HepG2 (cell line): ENCODE measurements around the gene SLBP. TPM values are rescaled to one million over a fixed set of nuclear protein-coding genes. Genes with fewer than 3 reads are reported as not detected.
A peak's percentile ranks its signal among the peaks of the same experiment; 100 is the strongest.

ENCODE experiments used
- AGO1 ChIP-seq: fragments of 200-400 bp; formaldehyde crosslinking; IDR thresholded peaks from 2 replicates; pipeline ENCODE4 v1.6.1; 2017; ENCODE audit warnings: mild to moderate bottlenecking, low read depth, low read length, moderate library complexity; ENCODE audit not compliant: poor library complexity, severe bottlenecking
- CREM ChIP-seq, 2 experiments: sonication (generic) in 1 of 2; formaldehyde crosslinking in 1 of 2; IDR thresholded peaks; 2 replicates each; pipeline versions ENCODE4 v1.4.0 to v1.6.1; 2016 to 2020; ENCODE audit warnings: antibody characterized with exemption in 1 of 2, mild to moderate bottlenecking in 1 of 2, missing genetic modification reagents in 1 of 2
- EEA1 ChIP-seq: sonication (generic); formaldehyde crosslinking; IDR thresholded peaks from 2 replicates; pipeline ENCODE4 v1.5.1; 2020; ENCODE audit warnings: mild to moderate bottlenecking, missing genetic modification reagents, borderline replicate concordance
- FOXA3 ChIP-seq: IDR thresholded peaks from 2 replicates; pipeline ENCODE4 v1.6.1; 2016; ENCODE audit warnings: missing genetic modification reagents, missing compliant biosample characterization
- IRF2 ChIP-seq: IDR thresholded peaks from 2 replicates; pipeline ENCODE4 v1.6.1; 2018; ENCODE audit warnings: missing genetic modification reagents, missing compliant biosample characterization
- MYC ChIP-seq: sonication (generic); formaldehyde crosslinking; IDR thresholded peaks from 2 replicates; pipeline ENCODE4 v1.9.0; 2021; ENCODE audit warnings: missing genetic modification reagents, borderline replicate concordance
- NCOR1 ChIP-seq: fragments of 200-600 bp; sonication (generic); IDR thresholded peaks from 2 replicates; pipeline ENCODE4 v1.7.0; 2017; ENCODE audit warnings: antibody characterized with exemption, low read length, borderline replicate concordance
- SAFB2 ChIP-seq: sonication (generic); formaldehyde crosslinking; IDR thresholded peaks from 2 replicates; pipeline ENCODE4 v1.5.1; 2020; ENCODE audit warnings: missing genetic modification reagents, low read depth, mild to moderate bottlenecking, borderline replicate concordance
- SMC3 ChIP-seq: IDR thresholded peaks from 2 replicates; pipeline ENCODE4 v1.6.1; 2011; ENCODE audit warnings: low read length, improper control_type of control experiment
- TGIF2 ChIP-seq: IDR thresholded peaks from 2 replicates; pipeline ENCODE4 v1.6.1; 2016; ENCODE audit warnings: control low read depth, missing compliant biosample characterization
- XRCC5 ChIP-seq: fragments of 200-400 bp; formaldehyde crosslinking; optimal IDR thresholded peaks from 2 replicates; pipeline ENCODE3; 2017; ENCODE audit warnings: mild to moderate bottlenecking, low read length
- YEATS2 ChIP-seq: sonication (generic); formaldehyde crosslinking; IDR thresholded peaks from 2 replicates; pipeline ENCODE4 v1.4.0; 2020; ENCODE audit warnings: missing genetic modification reagents, borderline replicate concordance
- ZEB1 ChIP-seq: IDR thresholded peaks from 2 replicates; pipeline ENCODE4 v1.6.1; 2012; ENCODE audit warnings: mild to moderate bottlenecking, low read depth, inconsistent platforms; ENCODE audit not compliant: insufficient replicate concordance
- ZMYM3 ChIP-seq: sonication (generic); formaldehyde crosslinking; IDR thresholded peaks from 2 replicates; pipeline ENCODE4 v1.5.1; 2020; ENCODE audit warnings: mild to moderate bottlenecking, missing genetic modification reagents
- ZNF136 ChIP-seq: sonication (generic); formaldehyde crosslinking; IDR thresholded peaks from 2 replicates; pipeline ENCODE4 v1.8.1; 2022; ENCODE audit warnings: low read depth, mild to moderate bottlenecking, moderate library complexity, missing genetic modification reagents
- ZNF331 ChIP-seq: sonication (generic); formaldehyde crosslinking; IDR thresholded peaks from 2 replicates; pipeline ENCODE4 v1.4.0; 2020; ENCODE audit warnings: missing genetic modification reagents
- ZNF556 ChIP-seq: sonication (generic); formaldehyde crosslinking; IDR thresholded peaks from 2 replicates; pipeline ENCODE4 v1.4.0; 2020; ENCODE audit warnings: mild to moderate bottlenecking, missing genetic modification reagents, borderline replicate concordance
- ZNF768 ChIP-seq: sonication (generic); formaldehyde crosslinking; IDR thresholded peaks from 2 replicates; pipeline ENCODE4 v1.4.0; 2020; ENCODE audit warnings: missing genetic modification reagents
- polyA plus RNA-seq, 8 experiments: library from polyadenylated mRNA; depleted of rRNA in 3 of 8; stranded (reverse) in 7 of 8; unstranded in 1 of 8; fragments of >200 nt; fragmentation: Illumina TruSeq in 4 of 8; extraction: Trizol in 4 of 8; gene quantifications; 2 replicates each; pipeline versions ENCODE4 v1.2.1 to v1.2.3, GENCODE V29; 2011 to 2016; ENCODE audit warnings: low read depth in 4 of 8, missing spikeins in 1 of 8, mixed read lengths in 1 of 8; ENCODE audit not compliant: insufficient read depth in 1 of 8
- total RNA-seq, 5 experiments: library from RNA; depleted of rRNA; stranded (reverse); fragments of >200 nt; fragmentation: Illumina TruSeq; extraction: Trizol; gene quantifications; 2 replicates each; pipeline ENCODE4 v1.2.3, GENCODE V29; 2016; ENCODE audit warnings: low read depth in 1 of 5
- TF ChIP-seq, protein P1 (sequence below): IDR thresholded peaks from 2 replicates; pipeline ENCODE4 v1.6.1; 2016; ENCODE audit warnings: missing compliant biosample characterization, missing genetic modification reagents, borderline replicate concordance
- TF ChIP-seq, protein P2 (sequence below): sonication (generic); formaldehyde crosslinking; IDR thresholded peaks from 2 replicates; pipeline ENCODE4 v1.5.0; 2020; ENCODE audit warnings: mild to moderate bottlenecking, missing genetic modification reagents, borderline replicate concordance
- TF ChIP-seq, protein P3 (sequence below): sonication (generic); formaldehyde crosslinking; IDR thresholded peaks from 2 replicates; pipeline ENCODE4 v1.4.0; 2020; ENCODE audit warnings: missing genetic modification reagents, borderline replicate concordance
- TF ChIP-seq, protein P4 (sequence below): sonication (generic); formaldehyde crosslinking; IDR thresholded peaks from 2 replicates; pipeline ENCODE4 v1.8.0; 2022; ENCODE audit warnings: mild to moderate bottlenecking, missing genetic modification reagents; ENCODE audit not compliant: insufficient replicate concordance

Gene SLBP
- total and polyA plus RNA-seq, 2 of the 13 experiments (the other 11 are each of a cell fraction or from before 2014, with no cell fraction given), result 43.9 to 104 TPM

DNA sequence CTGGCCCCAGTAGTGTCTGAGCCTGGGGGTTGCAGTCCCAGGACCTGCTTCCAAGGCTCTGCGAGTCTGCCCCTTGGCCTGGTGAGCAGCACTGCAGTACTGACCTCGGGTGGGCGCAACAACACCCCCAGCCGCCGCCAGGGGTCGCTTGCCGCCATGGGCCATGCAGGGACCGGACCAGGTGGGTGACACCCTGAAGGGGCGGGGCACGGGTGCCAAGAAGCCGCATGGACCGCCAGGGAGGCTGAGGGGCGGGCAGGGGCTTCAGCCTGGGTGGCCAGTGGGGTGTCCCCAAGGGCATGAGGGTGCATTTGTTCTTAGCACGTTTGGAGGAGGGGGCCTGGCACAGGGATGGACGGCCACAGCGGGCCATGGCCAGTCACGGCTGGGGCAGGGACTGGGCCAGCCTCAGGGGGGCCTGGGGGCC is 34.2 kb upstream of the SLBP start (continued):
- TF ChIP-seq, protein P1, sequence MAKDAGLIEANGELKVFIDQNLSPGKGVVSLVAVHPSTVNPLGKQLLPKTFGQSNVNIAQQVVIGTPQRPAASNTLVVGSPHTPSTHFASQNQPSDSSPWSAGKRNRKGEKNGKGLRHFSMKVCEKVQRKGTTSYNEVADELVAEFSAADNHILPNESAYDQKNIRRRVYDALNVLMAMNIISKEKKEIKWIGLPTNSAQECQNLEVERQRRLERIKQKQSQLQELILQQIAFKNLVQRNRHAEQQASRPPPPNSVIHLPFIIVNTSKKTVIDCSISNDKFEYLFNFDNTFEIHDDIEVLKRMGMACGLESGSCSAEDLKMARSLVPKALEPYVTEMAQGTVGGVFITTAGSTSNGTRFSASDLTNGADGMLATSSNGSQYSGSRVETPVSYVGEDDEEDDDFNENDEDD, result peak; percentile 20; the same call in 1 of the 2 replicates
- no peak for TF ChIP-seq ZMYM3 (CRISPR knock-in tag)
- 0 out of 2 replicates have a peak, but pooled peaks have one; percentile 52 for TF ChIP-seq ZNF331 (CRISPR knock-in tag)
- TF ChIP-seq ZNF556, result peak; percentile 53; the same call in 1 of the 2 replicates
- TF ChIP-seq EEA1 (CRISPR knock-in tag), result no peak
- TF ChIP-seq MYC (CRISPR knock-in tag), result peak; percentile 88
- TF ChIP-seq, protein P2, sequence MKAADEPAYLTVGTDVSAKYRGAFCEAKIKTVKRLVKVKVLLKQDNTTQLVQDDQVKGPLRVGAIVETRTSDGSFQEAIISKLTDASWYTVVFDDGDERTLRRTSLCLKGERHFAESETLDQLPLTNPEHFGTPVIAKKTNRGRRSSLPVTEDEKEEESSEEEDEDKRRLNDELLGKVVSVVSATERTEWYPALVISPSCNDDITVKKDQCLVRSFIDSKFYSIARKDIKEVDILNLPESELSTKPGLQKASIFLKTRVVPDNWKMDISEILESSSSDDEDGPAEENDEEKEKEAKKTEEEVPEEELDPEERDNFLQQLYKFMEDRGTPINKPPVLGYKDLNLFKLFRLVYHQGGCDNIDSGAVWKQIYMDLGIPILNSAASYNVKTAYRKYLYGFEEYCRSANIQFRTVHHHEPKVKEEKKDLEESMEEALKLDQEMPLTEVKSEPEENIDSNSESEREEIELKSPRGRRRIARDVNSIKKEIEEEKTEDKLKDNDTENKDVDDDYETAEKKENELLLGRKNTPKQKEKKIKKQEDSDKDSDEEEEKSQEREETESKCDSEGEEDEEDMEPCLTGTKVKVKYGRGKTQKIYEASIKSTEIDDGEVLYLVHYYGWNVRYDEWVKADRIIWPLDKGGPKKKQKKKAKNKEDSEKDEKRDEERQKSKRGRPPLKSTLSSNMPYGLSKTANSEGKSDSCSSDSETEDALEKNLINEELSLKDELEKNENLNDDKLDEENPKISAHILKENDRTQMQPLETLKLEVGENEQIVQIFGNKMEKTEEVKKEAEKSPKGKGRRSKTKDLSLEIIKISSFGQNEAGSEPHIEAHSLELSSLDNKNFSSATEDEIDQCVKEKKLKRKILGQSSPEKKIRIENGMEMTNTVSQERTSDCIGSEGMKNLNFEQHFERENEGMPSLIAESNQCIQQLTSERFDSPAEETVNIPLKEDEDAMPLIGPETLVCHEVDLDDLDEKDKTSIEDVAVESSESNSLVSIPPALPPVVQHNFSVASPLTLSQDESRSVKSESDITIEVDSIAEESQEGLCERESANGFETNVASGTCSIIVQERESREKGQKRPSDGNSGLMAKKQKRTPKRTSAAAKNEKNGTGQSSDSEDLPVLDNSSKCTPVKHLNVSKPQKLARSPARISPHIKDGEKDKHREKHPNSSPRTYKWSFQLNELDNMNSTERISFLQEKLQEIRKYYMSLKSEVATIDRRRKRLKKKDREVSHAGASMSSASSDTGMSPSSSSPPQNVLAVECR, result peak; percentile 67
- no peak for TF ChIP-seq AGO1
- no peak for TF ChIP-seq NCOR1
- TF ChIP-seq ZNF768 (CRISPR knock-in tag), result peak; percentile 77; the same call in 1 of the 2 replicates
- peak; percentile 38; the same call in 1 of the 2 replicates for TF ChIP-seq FOXA3 (CRISPR knock-in tag)
- TF ChIP-seq IRF2 (CRISPR knock-in tag), result peak; percentile 66; the same call in 1 of the 2 replicates
- TF ChIP-seq SAFB2 (CRISPR knock-in tag), result peak; percentile 25; the same call in 1 of the 2 replicates
- TF ChIP-seq, protein P3, sequence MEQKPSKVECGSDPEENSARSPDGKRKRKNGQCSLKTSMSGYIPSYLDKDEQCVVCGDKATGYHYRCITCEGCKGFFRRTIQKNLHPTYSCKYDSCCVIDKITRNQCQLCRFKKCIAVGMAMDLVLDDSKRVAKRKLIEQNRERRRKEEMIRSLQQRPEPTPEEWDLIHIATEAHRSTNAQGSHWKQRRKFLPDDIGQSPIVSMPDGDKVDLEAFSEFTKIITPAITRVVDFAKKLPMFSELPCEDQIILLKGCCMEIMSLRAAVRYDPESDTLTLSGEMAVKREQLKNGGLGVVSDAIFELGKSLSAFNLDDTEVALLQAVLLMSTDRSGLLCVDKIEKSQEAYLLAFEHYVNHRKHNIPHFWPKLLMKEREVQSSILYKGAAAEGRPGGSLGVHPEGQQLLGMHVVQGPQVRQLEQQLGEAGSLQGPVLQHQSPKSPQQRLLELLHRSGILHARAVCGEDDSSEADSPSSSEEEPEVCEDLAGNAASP (CRISPR knock-in tag), result peak; percentile 43; the same call in 1 of the 2 replicates
- TF ChIP-seq, protein P4, sequence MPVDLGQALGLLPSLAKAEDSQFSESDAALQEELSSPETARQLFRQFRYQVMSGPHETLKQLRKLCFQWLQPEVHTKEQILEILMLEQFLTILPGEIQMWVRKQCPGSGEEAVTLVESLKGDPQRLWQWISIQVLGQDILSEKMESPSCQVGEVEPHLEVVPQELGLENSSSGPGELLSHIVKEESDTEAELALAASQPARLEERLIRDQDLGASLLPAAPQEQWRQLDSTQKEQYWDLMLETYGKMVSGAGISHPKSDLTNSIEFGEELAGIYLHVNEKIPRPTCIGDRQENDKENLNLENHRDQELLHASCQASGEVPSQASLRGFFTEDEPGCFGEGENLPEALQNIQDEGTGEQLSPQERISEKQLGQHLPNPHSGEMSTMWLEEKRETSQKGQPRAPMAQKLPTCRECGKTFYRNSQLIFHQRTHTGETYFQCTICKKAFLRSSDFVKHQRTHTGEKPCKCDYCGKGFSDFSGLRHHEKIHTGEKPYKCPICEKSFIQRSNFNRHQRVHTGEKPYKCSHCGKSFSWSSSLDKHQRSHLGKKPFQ (CRISPR knock-in tag), result no peak
- 0 out of 2 replicates have a peak, but pooled peaks have one; percentile 20 for TF ChIP-seq YEATS2 (CRISPR knock-in tag)
- no peak for TF ChIP-seq CREM (IDR thresholded peaks at IDR 0.05)
- TF ChIP-seq CREM (CRISPR knock-in tag; IDR thresholded peaks at IDR 0.05), result no peak
- no peak for TF ChIP-seq ZNF136 (CRISPR knock-in tag)
- TF ChIP-seq SMC3, result peak; percentile 66; the same call in 1 of the 2 replicates
- TF ChIP-seq TGIF2, result peak; percentile 70; the same call in 1 of the 2 replicates
- TF ChIP-seq XRCC5, result peak; percentile 98
- no peak for TF ChIP-seq ZEB1
